ENCODE data around the gene RPL19. TPM values are rescaled to one million over a fixed set of nuclear protein-coding genes. Genes with fewer than 3 reads are reported as not detected.
A peak's percentile ranks its signal among the peaks of the same experiment; 100 is the strongest.

RPL19 gene
- total RNA-seq, 1 donor from 2014 or later: 2,751 TPM

- TF ChIP-seq EZH2phosphoT487 (IDR thresholded peaks at IDR 0.05) (peak; percentile 95), EZH2 (IDR thresholded peaks at IDR 0.05) (peak; percentile 100), CTCF (IDR thresholded peaks at IDR 0.05) (no peak)
- Mint-ChIP-seq H3K27ac (no peak overlapping the region), H3K4me3 (peak overlapping the region; percentile 84), H3K36me3 (no peaks in the 10 kb centered on the region), H3K4me1 (peaks cover 17% of the 10 kb centered on the region), H3K27me3 (ENCODE audit: insufficient read depth, low read depth) (peaks cover 31% of the 10 kb centered on the region), H3K9me3 (no peaks in the 10 kb centered on the region)
- H2AFZ ChIP-seq (replicated peaks): no peak overlapping the region
- peaks cover 61% of the 10 kb centered on the region for H3K27me3 ChIP-seq
- H3K9me3 ChIP-seq (ENCODE audit: low read depth): no peaks in the 10 kb centered on the region
- no peak overlapping the region for H3K9ac ChIP-seq
- peak; percentile 49 for DNase-seq (ENCODE audit: low spot score)
- peaks cover 12% of the 10 kb centered on the region for H3F3A ChIP-seq (ENCODE audit: low read depth)
- H4K20me1 ChIP-seq (ENCODE audit: low read depth): peaks cover 10% of the 10 kb centered on the region
- H3K36me3 ChIP-seq: no peaks in the 10 kb centered on the region
- peaks cover 12% of the 10 kb centered on the region for H3K4me1 ChIP-seq
- H3K79me2 ChIP-seq (ENCODE audit: low read depth): no peaks in the 10 kb centered on the region
- peak overlapping the region; percentile 46 for H3K4me3 ChIP-seq
- H3K4me2 ChIP-seq: peak overlapping the region; percentile 70
- no peak overlapping the region for H3K27ac ChIP-seq
Measured at GRCh38 chr17:39224778-39225307, 24.8 kb downstream of the RPL19 start.

GRCh38 chr17:39225308-39225958, 25.4 kb downstream of the RPL19 start, which contains the start of gene STAC2:
TSS of gene STAC2 (minus strand) at chr17:39225945. CDS start at chr17:39225502, 443 bp downstream.
- no peak within 1 kb of the TSS for H3K9ac ChIP-seq
- peaks cover 10% of the 10 kb centered on the region for H4K20me1 ChIP-seq (ENCODE audit: low read depth)
- H3F3A ChIP-seq (ENCODE audit: low read depth): peaks cover 12% of the 10 kb centered on the region
- H2AFZ ChIP-seq (replicated peaks): no peak within 1 kb of the TSS
- H3K4me1 Mint-ChIP-seq: peaks cover 18% of the 10 kb centered on the region
- H3K9me3 Mint-ChIP-seq: no peaks in the 10 kb centered on the region
- H3K4me1 ChIP-seq: peaks cover 12% of the 10 kb centered on the region
- TF ChIP-seq EZH2phosphoT487 (IDR thresholded peaks at IDR 0.05) (peak; percentile 89), EZH2 (IDR thresholded peaks at IDR 0.05) (peak; percentile 96), CTCF (IDR thresholded peaks at IDR 0.05) (no peak)
- H3K4me3 ChIP-seq: peak within 1 kb of the TSS; percentile 46
- no peaks in the 10 kb centered on the region for H3K9me3 ChIP-seq (ENCODE audit: low read depth)
- H3K27me3 Mint-ChIP-seq (ENCODE audit: insufficient read depth, low read depth): peaks cover 29% of the 10 kb centered on the region
- no peaks in the 10 kb centered on the region for H3K36me3 Mint-ChIP-seq
- H3K27ac ChIP-seq: no peak within 1 kb of the TSS
- H3K27me3 ChIP-seq: peaks cover 57% of the 10 kb centered on the region
- peak within 1 kb of the TSS; percentile 84 for H3K4me3 Mint-ChIP-seq
- H3K36me3 ChIP-seq: no peaks in the 10 kb centered on the region
- DNase-seq (ENCODE audit: low spot score): no peak
- no peak within 1 kb of the TSS for H3K27ac Mint-ChIP-seq
- no peaks in the 10 kb centered on the region for H3K79me2 ChIP-seq (ENCODE audit: low read depth)
- H3K4me2 ChIP-seq: peak within 1 kb of the TSS; percentile 70

GRCh38 chr17:39225959-39226683, 26.0 kb downstream of the RPL19 start:
- Histone ChIP-seq H2AFZ (replicated peaks) (no peak overlapping the region), H3K36me3 (no peaks in the 10 kb centered on the region), H4K20me1 (ENCODE audit: low read depth) (peaks cover 10% of the 10 kb centered on the region), H3K4me3 (peak overlapping the region; percentile 46), H3K79me2 (ENCODE audit: low read depth) (no peaks in the 10 kb centered on the region), H3K4me1 (peaks cover 14% of the 10 kb centered on the region), H3K27ac (no peak overlapping the region), H3K27me3 (peaks cover 57% of the 10 kb centered on the region), H3K9me3 (ENCODE audit: low read depth) (no peaks in the 10 kb centered on the region), H3K4me2 (peak overlapping the region; percentile 70), H3F3A (ENCODE audit: low read depth) (peaks cover 12% of the 10 kb centered on the region), H3K9ac (no peak overlapping the region)
- Mint-ChIP-seq H3K4me3 (peak overlapping the region; percentile 82), H3K9me3 (no peaks in the 10 kb centered on the region), H3K27ac (no peak overlapping the region), H3K36me3 (no peaks in the 10 kb centered on the region), H3K4me1 (peaks cover 22% of the 10 kb centered on the region), H3K27me3 (ENCODE audit: insufficient read depth, low read depth) (peaks cover 29% of the 10 kb centered on the region)
- no peak for TF ChIP-seq CTCF (IDR thresholded peaks at IDR 0.05)
- no peak for TF ChIP-seq EZH2 (IDR thresholded peaks at IDR 0.05)
- no peak for TF ChIP-seq EZH2phosphoT487 (IDR thresholded peaks at IDR 0.05)
- DNase-seq (ENCODE audit: low spot score): peak; percentile 98
